Stimulated activated CD4-positive, alpha-beta T cell treated with anti-CD3 and anti-CD28 coated beads, Interleukin-1b, Interleukin-23, amount 100 ng/mL, for 4 hours (primary cell): Measurements from ENCODE around the gene GRM4.

Experiments used
- DNase-seq, 2 donors: peaks; one replicate each; pipeline ENCODE4 v3.0.0-alpha.2; 2020; ENCODE audit warnings: low read depth in 2 of 2

GRM4 gene

GRCh38 chr6:34157851-34158250 is 12.0 kb upstream of the GRM4 start:
- no peak for DNase-seq

GRCh38 chr6:34157236-34157830 is 11.4 kb upstream of the GRM4 start:
- no peak for DNase-seq

GRCh38 chr6:34155471-34156300 is 9.8 kb upstream of the GRM4 start:
- no peak for DNase-seq

- peak; percentile 67 to 69 for DNase-seq
Measured at GRCh38 chr6:34154668-34155447, 9.0 kb upstream of the GRM4 start.

- no peak for DNase-seq
Measured at GRCh38 chr6:34152806-34153520, 7.1 kb upstream of the GRM4 start.

- no peak for DNase-seq
Measured at GRCh38 chr6:34152042-34152524, 6.2 kb upstream of the GRM4 start.

- no peak for DNase-seq
Measured at GRCh38 chr6:34151321-34152041, 5.6 kb upstream of the GRM4 start.

GRCh38 chr6:34150766-34151165 is 4.9 kb upstream of the GRM4 start:
- no peak for DNase-seq

- DNase-seq, result no peak
Measured at GRCh38 chr6:34149831-34150400, 4.0 kb upstream of the GRM4 start.

GRCh38 chr6:34149452-34149810 is 3.5 kb upstream of the GRM4 start:
- DNase-seq, result no peak

- no peak for DNase-seq
Measured at GRCh38 chr6:34148631-34149451, 3.0 kb upstream of the GRM4 start.

GRCh38 chr6:34147906-34148630 is 2.2 kb upstream of the GRM4 start:
- DNase-seq, result no peak

GRCh38 chr6:34146801-34147592 is 1.1 kb upstream of the GRM4 start:
- DNase-seq, result no peak

GRCh38 chr6:34145161-34146020 is 496 bp downstream of the GRM4 start:
- peak; percentile 27 to 33 for DNase-seq

GRCh38 chr6:34144581-34145160 is 1.2 kb downstream of the GRM4 start:
- DNase-seq, result no peak

- peak; percentile 42 to 46 for DNase-seq
Measured at GRCh38 chr6:34143884-34144580, 1.9 kb downstream of the GRM4 start.
